Activated gamma-delta T cell treated with Interleukin-2 at 50 U/mL for 16 hours (primary cell): ENCODE results near the gene GTPBP1.

Experiments
- DNase-seq: peaks from one replicate; pipeline ENCODE4 v3.0.0-alpha.2; 2020

Gene GTPBP1

DNA sequence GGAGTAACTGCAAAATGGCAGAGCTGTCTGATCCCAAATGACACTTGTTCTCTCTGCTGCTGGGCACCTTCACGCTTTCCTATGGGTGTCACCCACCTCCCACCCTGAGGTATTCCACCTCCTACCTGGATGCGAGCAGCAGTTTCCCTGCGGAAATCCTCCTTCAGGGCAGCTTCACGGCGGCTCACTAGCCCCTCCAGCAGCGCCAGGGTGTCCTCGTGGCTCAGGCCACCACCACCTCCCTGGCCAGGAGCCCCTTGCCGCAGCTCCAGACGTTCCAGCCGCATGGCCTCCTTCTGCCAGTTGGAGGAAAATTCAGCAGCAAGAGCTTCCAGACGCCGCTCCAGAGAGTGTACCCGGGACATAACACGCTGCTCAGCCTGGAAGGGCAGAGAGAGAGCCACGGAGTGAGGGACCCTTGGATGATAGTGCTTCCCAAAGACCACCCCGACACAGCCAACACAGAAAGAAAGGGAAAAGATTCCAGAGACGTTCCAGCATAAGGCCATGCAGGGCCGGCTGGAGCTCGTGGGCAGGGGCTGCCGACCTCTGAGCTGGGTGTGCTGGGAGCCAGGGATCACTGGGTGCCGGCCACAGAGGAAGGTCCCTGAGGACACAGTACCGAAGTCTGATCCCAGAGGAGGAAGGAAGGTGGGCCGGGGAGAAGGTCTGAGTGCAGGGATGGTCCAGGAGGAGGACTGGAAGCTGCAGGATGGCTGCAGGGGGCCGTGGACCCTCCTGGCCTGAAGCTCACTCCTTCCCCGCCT lies 36.6 kb downstream of the GTPBP1 start:
- DNase-seq, result no peak

DNA sequence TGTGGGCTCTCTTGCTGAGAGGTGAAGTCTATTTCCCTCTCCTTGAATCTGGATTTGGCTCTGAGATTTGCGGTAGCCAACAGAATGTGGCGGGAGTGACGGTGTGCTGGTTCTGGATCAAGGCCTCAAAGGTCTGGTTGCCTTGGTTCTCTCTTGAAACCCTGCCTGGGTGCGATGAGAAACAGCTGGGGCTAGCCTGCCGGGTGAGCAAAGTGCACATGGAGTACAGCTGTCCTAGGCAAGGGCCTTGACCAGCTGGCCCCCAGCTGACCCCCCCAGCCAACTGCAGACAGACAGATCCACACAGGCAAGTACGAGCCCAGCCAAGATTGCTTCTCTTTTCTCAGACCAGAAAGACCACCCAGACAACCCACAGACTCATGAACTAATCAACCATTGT lies 39.2 kb downstream of the GTPBP1 start:
- no peak for DNase-seq

DNA sequence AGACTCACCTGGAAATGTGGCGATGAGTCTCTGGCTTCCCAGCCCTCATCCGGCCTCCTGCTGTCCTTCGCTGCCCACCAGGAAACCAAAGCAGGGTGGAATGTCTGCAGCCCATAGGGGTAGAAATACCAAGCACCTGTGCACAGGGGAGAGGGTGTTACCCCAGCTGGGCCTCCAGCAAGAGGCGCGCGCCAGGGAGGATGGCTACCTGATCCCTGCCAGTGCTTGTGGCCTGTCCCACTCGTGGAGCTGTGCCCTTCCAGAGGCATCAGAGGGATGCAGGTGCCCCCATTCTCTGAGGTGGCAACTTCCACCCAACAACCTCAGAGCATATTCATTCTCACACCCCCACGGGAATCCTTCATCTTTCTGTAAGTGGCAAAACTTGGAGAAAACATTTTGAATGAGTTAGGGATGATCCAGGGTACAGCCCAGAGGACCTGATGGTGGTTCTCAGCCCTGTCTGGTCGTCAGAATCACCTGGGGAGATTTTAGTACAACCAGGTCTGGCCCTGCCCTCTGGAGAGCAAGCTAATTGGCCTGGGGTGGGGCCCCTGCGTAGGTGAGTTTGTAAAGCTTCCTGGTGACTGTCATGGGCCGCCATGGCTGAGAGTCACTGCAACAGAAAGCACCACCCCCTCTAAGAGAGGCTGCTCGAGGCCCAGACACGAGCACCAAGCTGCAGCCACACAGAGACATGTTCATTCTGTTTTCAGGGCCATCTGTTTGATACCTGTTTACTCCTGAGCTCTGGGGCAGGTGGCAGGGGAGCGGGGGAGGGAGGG lies 40.1 kb downstream of the GTPBP1 start:
- no peak for DNase-seq

DNA sequence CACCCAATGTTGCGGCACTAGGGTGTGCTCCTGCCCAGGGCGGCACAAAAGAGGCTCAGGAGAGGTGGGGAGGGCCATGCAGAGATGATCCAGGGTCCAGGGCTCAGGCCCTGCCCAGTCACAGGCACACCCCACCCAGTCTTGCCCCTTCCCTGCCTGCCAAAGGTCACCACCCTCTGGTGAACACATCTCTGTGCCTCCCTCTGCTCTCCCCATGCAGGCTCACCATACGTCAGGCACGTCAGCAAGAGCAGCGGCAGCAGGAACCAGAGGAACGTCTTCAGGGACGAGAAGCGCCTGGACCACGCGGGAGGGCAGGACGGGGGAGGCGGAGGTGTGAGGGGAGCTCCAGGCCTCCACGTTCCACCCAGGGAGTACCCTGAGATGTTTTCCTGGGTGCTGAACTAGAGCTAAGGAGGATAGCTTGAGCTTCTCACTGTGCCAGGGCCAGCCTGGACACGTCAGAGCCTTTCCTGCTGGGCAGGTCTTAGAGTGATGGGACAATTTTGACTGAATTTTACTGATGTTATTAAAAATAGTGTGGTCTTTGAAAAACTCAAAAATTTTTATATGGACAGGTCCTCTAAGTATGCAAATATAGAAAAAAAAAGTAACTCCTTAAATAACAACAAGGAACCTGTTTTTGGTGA lies 42.9 kb downstream of the GTPBP1 start:
- DNase-seq, result no peak

DNA sequence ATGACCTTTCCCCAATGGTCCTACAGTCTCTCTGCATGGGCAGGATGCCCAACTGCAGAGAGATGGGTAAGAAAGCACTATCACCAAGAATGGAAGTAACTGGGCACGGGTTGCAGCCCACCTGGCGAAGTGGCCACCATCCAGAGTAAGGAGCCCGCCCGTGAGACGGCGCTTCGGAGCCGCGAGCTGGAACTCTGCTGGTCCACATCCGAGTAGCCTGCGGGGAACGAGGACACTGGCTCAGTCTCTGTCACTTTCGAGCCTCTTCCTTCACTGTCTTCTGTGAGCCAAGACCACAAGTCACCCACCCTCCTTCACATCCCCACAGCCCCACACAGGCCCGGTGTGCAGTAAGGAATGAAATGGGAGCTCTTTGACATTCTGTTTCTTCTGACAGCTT lies 44.4 kb downstream of the GTPBP1 start:
- DNase-seq, result no peak

DNA sequence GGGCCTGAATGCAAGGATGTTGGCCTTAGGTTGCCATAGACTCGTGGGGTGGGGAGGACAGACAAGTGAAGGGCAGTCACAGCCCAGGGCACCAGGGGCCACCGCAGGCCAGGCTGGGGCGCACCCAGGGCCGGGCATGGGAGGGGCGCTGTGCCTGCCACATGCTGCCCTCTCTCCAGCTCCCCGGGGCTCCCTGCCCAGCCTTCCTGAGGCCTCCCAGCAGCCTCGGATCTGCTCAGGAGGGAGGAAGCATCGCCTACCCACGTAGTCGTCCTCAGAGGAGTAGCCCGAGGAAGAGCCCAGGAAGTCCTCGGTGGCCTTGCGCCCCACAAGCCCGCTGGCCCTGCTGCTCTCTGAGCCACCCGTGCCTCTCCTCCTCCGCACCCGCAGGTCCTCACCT lies 44.9 kb downstream of the GTPBP1 start:
- DNase-seq, result no peak

DNA sequence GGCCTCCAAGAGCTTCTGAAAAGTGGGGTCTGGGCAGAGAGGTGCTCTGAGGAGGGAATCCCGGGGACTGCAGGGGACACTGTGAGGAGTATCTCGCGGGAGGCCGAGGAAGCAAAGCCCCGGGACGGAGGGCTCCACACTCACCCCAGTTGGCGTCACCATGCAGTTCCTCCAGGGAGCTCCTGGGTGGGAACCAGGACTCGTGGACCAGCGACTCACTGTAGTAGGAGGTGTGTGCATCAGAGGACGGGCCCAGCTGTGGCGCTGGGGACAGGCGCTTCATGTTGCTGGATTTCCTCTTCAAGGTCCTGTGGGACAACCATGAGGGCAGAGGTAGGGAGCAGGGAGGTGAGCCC lies 45.3 kb downstream of the GTPBP1 start:
- DNase-seq, result no peak

DNA sequence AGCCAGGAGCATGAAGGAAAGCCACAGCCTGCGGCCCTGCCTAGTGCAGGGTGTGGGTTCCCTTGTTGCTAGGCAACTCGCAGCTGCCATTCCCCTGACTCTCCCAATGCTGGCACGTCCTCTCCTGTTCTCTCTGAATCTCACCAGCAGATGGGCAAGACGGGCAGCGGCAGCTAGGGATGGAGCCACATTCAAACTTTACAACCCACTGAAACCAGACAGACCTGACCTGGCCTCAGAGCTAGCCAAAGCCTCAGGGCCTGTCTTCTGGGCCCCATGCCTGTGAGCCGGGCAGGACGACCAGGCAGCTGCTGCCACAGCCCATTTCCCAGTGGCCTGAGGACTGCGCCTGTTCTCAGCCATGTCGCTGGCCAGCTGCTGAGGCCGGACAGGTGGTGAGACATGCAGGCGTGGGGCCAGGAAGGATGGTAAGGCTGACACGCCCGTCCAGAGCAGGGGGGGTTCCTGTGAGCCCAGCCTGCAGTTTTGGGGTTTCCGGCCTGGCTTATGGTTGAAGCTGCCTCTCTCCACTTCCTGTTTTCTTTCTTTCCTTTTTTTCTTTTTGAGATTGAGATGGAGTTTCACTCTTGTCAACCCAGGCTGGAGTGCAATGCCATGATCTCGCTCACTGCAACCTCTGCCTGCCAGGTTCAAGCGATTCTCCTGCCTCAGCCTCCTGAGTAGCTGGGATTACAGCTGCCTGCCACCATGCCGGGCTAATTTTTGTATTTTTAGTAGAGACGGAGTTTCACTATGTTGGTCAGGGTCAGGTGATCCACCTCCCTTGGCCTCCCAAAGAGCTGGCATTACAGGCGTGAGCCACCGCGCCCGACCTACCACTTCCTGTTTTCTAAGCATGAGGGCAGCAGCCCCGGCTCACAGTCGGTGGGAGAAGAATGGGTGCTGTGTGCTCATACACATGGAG lies 45.9 kb downstream of the GTPBP1 start:
- peak; percentile 85 for DNase-seq

DNA sequence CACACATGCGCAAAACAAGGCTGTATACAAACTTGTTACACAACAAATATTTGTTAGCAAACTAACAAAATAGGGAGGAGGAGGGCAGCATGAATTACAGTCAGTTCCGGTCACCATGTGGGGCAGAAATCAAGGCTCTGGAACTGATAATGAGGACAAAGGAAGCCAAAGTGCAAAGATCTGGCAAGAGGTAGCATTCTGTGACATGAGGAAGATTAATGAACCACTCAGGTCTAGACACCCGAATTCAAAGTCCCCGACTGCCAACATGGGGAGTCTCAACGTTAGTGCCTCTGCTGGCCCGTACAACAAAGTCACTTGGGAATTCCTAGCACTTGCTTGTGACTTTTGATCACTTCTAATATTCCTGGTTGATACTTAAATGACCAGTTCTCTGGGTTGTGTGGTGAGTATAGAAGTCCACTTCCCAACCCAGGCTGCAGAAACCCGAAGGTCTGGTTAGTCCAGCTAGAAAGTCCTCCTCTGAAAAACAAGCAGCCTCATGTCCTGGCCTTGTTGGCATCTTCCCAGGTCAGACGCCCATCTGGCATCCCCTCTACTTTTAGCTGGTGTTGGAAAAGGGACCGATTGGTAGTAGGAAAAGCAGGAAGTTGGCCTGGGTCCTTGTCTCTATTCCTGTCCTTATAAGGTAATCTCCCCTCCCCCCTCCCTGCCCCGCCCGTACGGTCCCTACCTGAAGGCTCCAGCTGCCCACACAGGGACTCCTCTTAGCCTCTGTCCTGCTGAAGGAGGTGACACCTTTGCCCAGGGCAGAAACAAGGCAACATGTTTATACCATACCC lies 48.4 kb downstream of the GTPBP1 start:
- DNase-seq, result no peak

DNA sequence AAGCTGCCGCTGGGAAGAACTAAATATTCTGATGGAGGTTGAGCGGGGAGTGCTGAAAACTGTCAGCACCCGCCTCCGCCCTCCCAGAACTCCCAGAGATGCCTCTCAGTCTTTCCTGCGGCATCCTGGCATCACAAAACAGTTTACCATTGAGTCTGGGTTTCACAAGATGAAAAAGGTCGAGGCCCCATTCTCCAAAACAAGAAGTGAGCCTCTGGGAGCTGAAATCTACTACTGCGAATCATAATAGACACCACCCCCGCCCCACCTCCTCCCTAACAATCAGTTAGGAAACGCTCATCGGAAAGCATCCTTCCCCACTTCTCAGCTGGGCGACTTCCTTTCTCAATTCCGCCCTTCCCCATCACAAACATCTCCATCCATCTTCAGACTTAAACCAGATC lies 49.0 kb downstream of the GTPBP1 start:
- DNase-seq, result no peak

DNA sequence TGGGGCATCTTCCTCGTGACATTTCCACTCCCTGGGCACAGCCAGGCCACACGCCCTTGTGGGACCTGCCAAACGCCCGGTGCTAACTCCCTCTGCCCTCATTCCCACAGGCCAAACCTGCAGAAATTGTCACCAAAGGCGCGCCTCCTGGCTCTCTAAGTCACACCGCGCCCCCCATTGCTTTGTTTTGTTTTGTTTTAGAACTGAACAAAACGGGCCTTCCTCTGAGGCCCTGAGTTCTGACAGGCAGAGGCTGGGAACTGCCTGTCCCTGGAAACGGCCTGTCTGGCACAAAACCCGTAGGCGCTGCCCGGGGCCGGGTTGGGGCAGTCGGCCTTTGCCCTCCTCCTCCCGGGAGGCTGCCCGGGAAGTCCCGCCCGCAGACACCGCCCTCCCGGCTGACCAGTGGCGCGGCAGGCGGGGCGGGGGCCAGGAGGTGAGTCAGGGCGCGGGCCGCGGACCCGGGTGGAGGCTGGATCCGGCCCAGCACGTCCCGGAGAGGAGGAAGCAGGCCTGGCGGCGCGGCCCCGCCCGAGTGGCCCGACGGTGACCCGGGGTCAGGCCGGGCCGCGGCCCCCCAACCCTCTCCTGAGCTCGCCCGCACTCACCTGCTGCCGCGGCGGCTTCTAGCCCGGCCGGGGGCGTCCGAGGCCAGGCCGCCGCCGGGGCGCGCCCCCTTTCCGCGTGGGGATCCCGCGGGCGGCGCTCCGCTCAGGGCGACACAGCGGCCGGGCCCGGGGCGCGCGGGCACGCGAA lies 49.6 kb downstream of the GTPBP1 start:
- peak; percentile 51 for DNase-seq

DNA sequence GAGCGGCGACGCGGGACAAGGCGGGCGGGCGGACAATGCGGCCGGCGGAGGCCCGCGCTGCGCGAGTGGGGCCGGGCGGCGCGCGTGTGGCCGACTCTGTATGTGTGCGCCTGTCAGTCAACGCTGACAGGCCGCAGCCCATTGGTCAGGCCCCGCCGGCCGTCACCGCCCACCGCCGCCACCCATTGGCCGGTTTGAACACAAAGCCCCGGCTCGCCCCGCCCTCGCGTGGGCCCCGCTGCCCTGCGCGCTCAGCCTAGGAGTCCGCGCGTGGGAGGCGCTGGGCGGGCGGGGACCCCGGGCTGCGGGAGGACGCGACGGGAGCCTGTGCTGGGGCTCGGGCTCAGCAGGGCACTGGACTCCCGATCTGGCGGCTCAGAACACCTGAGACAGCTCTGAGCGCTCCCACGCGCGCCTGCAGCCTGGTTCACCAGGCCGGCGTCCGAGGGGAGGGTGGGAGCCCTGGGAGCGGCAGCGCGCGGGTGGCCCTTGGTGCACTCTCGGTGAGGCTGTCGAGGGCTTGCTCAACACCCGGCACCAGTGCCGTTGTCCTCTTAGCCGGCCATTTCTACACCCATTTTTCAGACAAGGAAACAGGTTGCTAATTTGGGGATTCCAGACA lies 50.3 kb downstream of the GTPBP1 start, which contains the start of gene SUN2:
TSS of gene SUN2 (minus strand) at position 88 of the 622 bp plus-strand sequence. CDS start 3,370 bp downstream, outside the sequence.
- peak; percentile 95 for DNase-seq

DNA sequence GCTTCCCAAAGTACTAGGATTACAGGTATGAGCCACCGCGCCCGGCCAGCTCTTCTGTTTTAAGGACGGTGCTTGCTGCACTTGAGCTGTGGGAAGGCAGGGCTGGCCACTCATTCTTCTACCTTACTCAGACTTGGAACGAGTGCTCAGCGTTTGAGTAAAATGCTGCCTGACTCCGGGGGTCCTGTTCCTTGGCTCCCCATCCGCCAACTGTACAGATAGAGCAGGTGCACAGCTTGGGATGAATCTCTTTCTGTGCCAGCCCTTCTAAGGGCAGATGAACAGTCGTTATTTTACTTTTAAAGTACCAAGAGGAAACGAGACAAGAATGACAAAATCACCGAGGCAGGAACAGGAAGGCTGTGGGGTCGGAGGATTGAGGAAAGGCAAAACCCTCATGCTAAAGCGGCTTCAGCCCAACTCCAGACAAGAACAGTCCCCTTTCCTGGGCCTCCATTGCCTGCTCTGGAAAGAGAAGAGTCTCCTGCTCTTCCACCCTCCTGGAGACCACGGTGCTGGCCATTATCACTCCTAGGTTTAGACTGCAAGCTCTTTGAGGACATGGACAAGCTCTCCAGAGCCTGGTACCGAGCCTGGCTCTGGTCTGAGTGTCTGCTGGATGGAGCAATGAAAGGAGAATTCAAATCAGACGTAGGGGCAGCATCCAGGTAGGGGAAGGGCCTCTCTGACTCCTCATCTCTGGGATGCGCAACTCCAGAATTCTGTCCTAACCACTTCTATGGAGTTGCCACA lies 51.1 kb downstream of the GTPBP1 start:
- no peak for DNase-seq

DNA sequence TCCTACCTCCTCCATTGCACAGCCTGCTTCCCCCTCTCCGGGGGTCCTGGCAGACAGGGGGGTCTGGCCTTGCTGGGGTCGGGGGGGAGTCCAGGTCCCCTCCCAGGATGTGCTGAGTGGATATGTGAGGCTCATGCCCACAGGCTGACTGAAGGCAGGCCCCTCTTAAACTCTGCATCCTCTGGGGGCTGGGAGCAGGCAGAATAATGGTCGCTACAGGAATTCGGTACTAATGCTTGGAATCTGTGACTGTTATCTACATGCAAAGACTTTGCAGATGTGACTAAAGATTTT lies 51.7 kb downstream of the GTPBP1 start:
- DNase-seq, result no peak

DNA sequence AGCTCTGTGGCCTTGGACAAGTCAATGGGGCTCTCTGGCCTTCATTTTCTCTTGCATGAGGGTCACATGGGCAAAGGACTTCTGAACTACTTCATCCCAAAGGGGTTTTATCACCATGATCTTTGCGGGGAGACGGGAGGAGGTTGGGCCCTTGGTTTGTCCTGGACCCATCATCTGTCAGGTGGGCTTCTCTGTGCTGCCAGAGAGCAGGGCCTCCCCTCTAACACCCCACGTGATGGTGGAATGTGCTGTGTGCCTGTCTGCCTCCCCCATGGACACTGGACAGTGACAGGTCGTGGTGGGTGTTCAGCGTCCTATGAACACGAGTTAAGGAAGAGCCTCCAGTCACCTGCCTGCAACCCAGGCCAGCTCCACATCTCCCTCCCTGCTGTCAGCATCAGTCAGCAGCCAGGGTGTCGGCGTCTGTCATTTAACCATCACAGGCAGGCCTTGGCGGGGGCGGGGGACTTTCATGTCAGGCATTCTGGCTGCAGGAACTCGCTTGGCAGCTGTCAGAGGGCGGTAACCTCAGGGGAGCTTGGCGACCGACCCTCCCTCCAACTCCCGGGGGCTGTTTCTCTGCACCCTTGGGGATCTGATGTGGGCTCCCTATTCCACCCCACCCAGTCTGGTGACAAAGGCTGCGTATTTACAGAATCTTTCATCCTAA lies 52.7 kb downstream of the GTPBP1 start:
- DNase-seq, result peak; percentile 64

DNA sequence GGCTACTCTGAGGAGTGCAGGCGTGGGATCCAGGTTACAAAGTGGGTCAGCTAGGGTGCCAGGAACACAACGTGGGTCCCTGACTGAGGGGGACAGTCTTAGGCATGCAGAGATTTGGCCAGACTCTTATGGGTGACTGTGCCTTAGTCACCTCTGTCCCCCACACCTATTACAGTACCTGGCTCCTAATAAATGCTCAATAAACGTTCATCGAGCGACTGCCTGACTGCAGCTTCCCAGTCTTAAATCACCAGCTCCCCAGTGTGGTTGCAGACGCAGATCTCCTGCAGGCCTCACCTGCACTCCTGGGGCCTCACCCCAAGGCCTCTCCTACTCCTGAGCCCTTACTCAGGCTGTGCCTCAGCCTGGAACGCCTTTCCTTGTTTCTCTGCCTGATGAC lies 53.3 kb downstream of the GTPBP1 start:
- no peak for DNase-seq

DNA sequence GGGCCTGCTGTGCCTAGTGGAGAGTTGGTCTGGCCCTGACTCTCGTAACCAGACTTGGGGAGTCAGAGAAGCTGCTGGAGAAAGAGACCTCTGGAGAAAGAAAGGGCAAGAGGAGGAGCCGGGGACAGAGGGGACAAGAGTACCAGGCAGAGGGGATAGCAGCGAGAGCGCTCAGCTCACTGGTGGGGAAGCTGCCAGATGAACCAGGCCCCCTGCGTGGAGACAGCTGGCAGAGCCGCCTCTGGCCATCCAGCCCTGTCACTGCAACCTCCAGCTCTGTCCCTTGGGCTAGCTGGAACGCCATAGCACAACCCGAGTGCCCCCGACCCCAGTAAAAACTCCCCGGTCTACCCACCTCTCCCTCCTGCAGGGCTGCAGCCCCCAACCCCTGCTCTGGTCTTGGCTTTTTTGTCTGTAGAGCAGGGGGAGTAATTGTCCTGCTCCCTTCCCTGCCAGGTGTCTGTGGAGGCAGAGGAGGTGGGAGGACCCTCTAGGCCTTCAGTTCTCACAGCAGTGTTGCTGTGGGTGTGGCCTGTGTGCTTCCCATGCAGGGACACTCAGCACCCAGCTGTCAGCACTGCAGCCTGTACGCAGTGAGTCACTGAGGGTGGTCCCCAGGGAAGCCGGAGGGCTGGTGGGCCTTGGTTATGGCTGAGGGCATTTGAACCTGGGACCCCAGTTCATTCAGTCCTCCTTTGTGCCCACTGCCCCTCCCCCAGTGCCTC lies 54.9 kb downstream of the GTPBP1 start:
- DNase-seq, result no peak
